K562 (cell line): ENCODE results near the gene GAMT. TPM values are rescaled to one million over a fixed set of nuclear protein-coding genes. Genes with fewer than 3 reads are reported as not detected.

ENCODE experiments used
- ATAC-seq: fragments of 200-7000 bp; cut with Tn5 transposase; 3 replicates; pipeline ENCODE4 v1.9.1; 2020; ENCODE audit warnings: moderate library complexity
- BruUV-seq: library from RNA; stranded (reverse); fragments of 400-500 nt; replicated peaks from 2 replicates; lab custom pipeline; 2021; lab: Mats Ljungman, UMichigan
- CTCF ChIA-PET: fragments of 300-600 bp; formaldehyde crosslinking; extraction: SDS; loops from one replicate; lab custom pipeline; 2021; ENCODE audit warnings: low intra/inter-chr PET ratio; lab: Yijun Ruan, JAX
- POLR2A ChIA-PET: fragments of 300-600, 350-650 bp; sonication (Branson Sonifier 250); formaldehyde crosslinking; extraction: SDS; loops from one replicate; lab custom pipeline; 2021; ENCODE audit warnings: antibody characterized with exemption, inconsistent platforms; lab: Yijun Ruan, JAX
- DNase-seq, 4 experiments: peaks; one replicate each; pipeline versions ENCODE4 v3.0.0 to v3.0.0-alpha.2; 2011 to 2018; ENCODE audit warnings: low spot score in 3 of 4, mixed read lengths in 3 of 4; ENCODE audit errors: extremely low read depth in 1 of 4
- FAIRE-seq: peaks from 2 replicates; lab custom pipeline; 2011; peaks lifted over from hg19 to GRCh38; lab: Jason Lieb, UNC
- H2AFZ ChIP-seq: 2 replicates; pipeline ENCODE4 v1.6.0; 2011; ENCODE audit warnings: low read depth, low read length, control low read depth, inconsistent platforms
- H3K27ac ChIP-seq: fragments of 200-600 bp; 3 replicates; pipeline ENCODE4 v1.8.0; 2011; ENCODE audit warnings: low read depth, mild to moderate bottlenecking, control low read depth, inconsistent platforms, low read length, moderate library complexity, mixed read lengths; ENCODE audit errors: extremely low read depth
- H3K27me3 ChIP-seq, 2 experiments: fragments of 300-600 bp in 1 of 2; 2 replicates in 1 of 2; 3 replicates in 1 of 2; pipeline versions ENCODE4 v1.6.0 to v1.8.0; 2011; ENCODE audit warnings: inconsistent platforms in 2 of 2, low read length in 2 of 2, mild to moderate bottlenecking in 1 of 2, mixed read lengths in 1 of 2, moderate library complexity in 1 of 2; ENCODE audit not compliant: control insufficient read depth in 2 of 2, insufficient read depth in 2 of 2
- H3K36me3 ChIP-seq: fragments of 300-600 bp; 3 replicates; pipeline ENCODE4 v1.8.0; 2011; ENCODE audit warnings: mild to moderate bottlenecking, low read length, inconsistent platforms; ENCODE audit not compliant: control insufficient read depth, insufficient read depth
- H3K4me1 ChIP-seq, 2 experiments: fragments of 200-600 bp in 1 of 2; replicated peaks in 1 of 2; 2 replicates in 1 of 2; 3 replicates in 1 of 2; pipeline versions ENCODE4 v1.5.1 to v1.8.0; 2011; ENCODE audit warnings: inconsistent platforms in 2 of 2, low read length in 2 of 2, mild to moderate bottlenecking in 1 of 2, mixed read lengths in 1 of 2, moderate library complexity in 1 of 2; ENCODE audit not compliant: control insufficient read depth in 2 of 2, insufficient read depth in 2 of 2
- H3K4me2 ChIP-seq: 2 replicates; pipeline ENCODE4 v1.6.1; 2011; ENCODE audit warnings: low read length, control low read depth, inconsistent platforms, mixed read lengths; ENCODE audit not compliant: insufficient read depth
- H3K4me3 ChIP-seq: fragments of 200-600 bp; sonication (generic), shearing (Covaris generic); 2 replicates; pipeline ENCODE4 v1.5.1; 2016; ENCODE audit warnings: control low read depth, inconsistent platforms
- H3K79me2 ChIP-seq: fragments of 200-600 bp; 3 replicates; pipeline ENCODE4 v1.8.0; 2011; ENCODE audit warnings: low read length, inconsistent platforms; ENCODE audit not compliant: control insufficient read depth, insufficient read depth
- H3K9ac ChIP-seq, 2 experiments: 2 replicates each; pipeline versions ENCODE4 v1.6.0 to v1.6.1; 2011; ENCODE audit warnings: low read depth in 2 of 2, low read length in 2 of 2, control low read depth in 1 of 2, inconsistent platforms in 1 of 2, mild to moderate bottlenecking in 1 of 2, mixed read lengths in 1 of 2; ENCODE audit not compliant: insufficient read depth in 1 of 2
- H3K9me1 ChIP-seq: one replicate; pipeline ENCODE4 v1.6.0; 2011; ENCODE audit warnings: inconsistent platforms, mild to moderate bottlenecking, low read length, moderate library complexity; ENCODE audit not compliant: control insufficient read depth, insufficient read depth
- H3K9me3 ChIP-seq: replicated peaks from 2 replicates; pipeline ENCODE4 v1.5.1; 2011; ENCODE audit warnings: low read depth, low read length, inconsistent platforms; ENCODE audit not compliant: control insufficient read depth, insufficient read depth
- H4K20me1 ChIP-seq: replicated peaks from 2 replicates; pipeline ENCODE4 v1.6.1; 2011; ENCODE audit warnings: low read length, inconsistent platforms, mixed read lengths; ENCODE audit not compliant: control insufficient read depth, insufficient read depth
- ETV5 ChIP-seq: sonication (generic); formaldehyde crosslinking; IDR thresholded peaks from 2 replicates; pipeline ENCODE4 v1.4.0; 2020; ENCODE audit warnings: low read depth, mild to moderate bottlenecking, missing genetic modification reagents
- HNRNPL ChIP-seq: fragments of 200-400 bp; formaldehyde crosslinking; IDR thresholded peaks from 2 replicates; pipeline ENCODE4 v1.6.1; 2017; ENCODE audit warnings: low read depth, mild to moderate bottlenecking, low read length
- KAT8 ChIP-seq: fragments of 450-650 bp; IDR thresholded peaks from 2 replicates; pipeline ENCODE4 v1.6.1; 2016; ENCODE audit warnings: low read depth, mild to moderate bottlenecking
- PCBP1 ChIP-seq: fragments of 200-400 bp; formaldehyde crosslinking; IDR thresholded peaks from 2 replicates; pipeline ENCODE4 v1.6.1; 2018; ENCODE audit warnings: mild to moderate bottlenecking, low read depth, low read length; ENCODE audit not compliant: poor library complexity, severe bottlenecking
- POLR2G ChIP-seq: fragments of 200-400 bp; formaldehyde crosslinking; IDR thresholded peaks from 2 replicates; pipeline ENCODE4 v1.6.1; 2017; ENCODE audit warnings: low read depth, mild to moderate bottlenecking, antibody characterized with exemption, low read length, moderate library complexity
- RBFOX2 ChIP-seq: fragments of 200-400 bp; formaldehyde crosslinking; IDR thresholded peaks from 2 replicates; pipeline ENCODE4 v1.6.1; 2017; ENCODE audit warnings: low read depth, mild to moderate bottlenecking, low read length, moderate library complexity
- SIN3B ChIP-seq: fragments of 450-650 bp; IDR thresholded peaks from 2 replicates; pipeline ENCODE4 v1.6.1; 2017; ENCODE audit warnings: low read depth, mild to moderate bottlenecking, moderate library complexity
- XRCC3 ChIP-seq: fragments of 450-650 bp; IDR thresholded peaks from 2 replicates; pipeline ENCODE4 v1.6.1; 2017; ENCODE audit warnings: mild to moderate bottlenecking, moderate library complexity
- ZSCAN29 ChIP-seq: fragments of 450-650 bp; IDR thresholded peaks from 2 replicates; pipeline ENCODE4 v1.6.1; 2017
- WGBS: fragments of 100-300 bp; shearing (Covaris generic); methylation state at CpG from one replicate; pipeline ENCODE4 v1.1.6; 2016; ENCODE audit warnings: low coverage, mixed read lengths; ENCODE audit not compliant: insufficient coverage; ENCODE audit errors: missing lambda C conversion rate; 5-methylcytosine and 5-hydroxymethylcytosine counted together
- in situ Hi-C: fragments of 300-500 bp; cut with MboI; formaldehyde crosslinking; loops from 4 replicates; pipeline ENCODE4 v1.15.0; 2018; ENCODE audit warnings: inconsistent platforms, mixed read lengths
- intact Hi-C: fragments of 100-400 bp; cut with micrococcal nuclease; formaldehyde crosslinking; loops from 2 replicates; pipeline ENCODE4 v1.14.2; 2022
- polyA plus RNA-seq, 8 experiments: library from polyadenylated mRNA; depleted of rRNA in 4 of 8; stranded (reverse) in 5 of 8; unstranded in 3 of 8; fragments of >200 nt; fragmentation: Nextera tagmentation in 2 of 8; fragmentation: Illumina TruSeq in 1 of 8; extraction: Ambion mirVana in 2 of 8; extraction: Trizol in 1 of 8; gene quantifications; 2 replicates each; pipeline versions ENCODE4 v1.2.1 to v1.2.3, GENCODE V29; 2011 to 2014; ENCODE audit warnings: inconsistent platforms in 1 of 8, missing spikeins in 1 of 8
- total RNA-seq, 7 experiments: library from RNA; depleted of rRNA in 6 of 7; stranded (reverse); fragments of >200 nt in 6 of 7; fragmentation: Illumina TruSeq in 2 of 7; extraction: Trizol in 2 of 7; gene quantifications; 2 replicates each; pipeline versions ENCODE4 v1.2.1 to v1.2.3, GENCODE V29; 2011 to 2021; ENCODE audit warnings: low replicate concordance in 1 of 7
- TF ChIP-seq, protein P1 (sequence below): sonication (generic); formaldehyde crosslinking; IDR thresholded peaks from 2 replicates; pipeline ENCODE4 v1.9.0; 2022; ENCODE audit warnings: mild to moderate bottlenecking, missing genetic modification reagents

GAMT gene
- total and polyA plus RNA-seq, 9 of the 15 experiments (the other 6 are each of a cell fraction or from before 2014, with no cell fraction given) = 1.3 to 35.3 (median 27.2) TPM

DNA sequence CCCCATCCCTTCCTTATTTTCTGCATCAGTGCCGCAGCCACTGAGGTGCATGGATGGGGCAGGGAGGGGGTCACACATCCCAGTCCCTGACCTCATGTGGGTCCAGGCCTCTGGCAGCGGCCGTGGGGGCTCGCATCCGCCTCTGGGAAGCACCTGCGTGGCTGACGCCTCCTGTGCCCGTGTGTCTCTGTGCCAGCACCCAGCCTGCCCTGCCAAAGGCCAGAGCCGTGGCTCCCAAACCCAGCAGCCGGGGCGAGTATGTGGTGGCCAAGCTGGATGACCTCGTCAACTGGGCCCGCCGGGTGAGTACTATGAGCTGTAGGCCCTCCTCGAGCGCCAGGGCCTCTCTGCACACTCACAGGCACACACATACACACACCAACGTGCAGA, 12.7 kb downstream of the GAMT start:
- ChIA-PET CTCF (no interaction called here), POLR2A (interaction anchor here (0.5 to 0.6 kb wide), 2 partner anchors 105 to 115 kb away, joined by 3 read pairs; no protein-coding TSS in a partner anchor)
- Histone ChIP-seq H3K9me3 (no peaks in the 10 kb centered on the region), H3K9me1 (no peaks in the 10 kb centered on the region), H4K20me1 (peaks cover 6% of the 10 kb centered on the region), H3K4me1 (peaks cover 0 to 59% of the 10 kb centered on the region in 2 experiments; a peak in 2 of 5 replicates), H3K9ac (no peak overlapping the region), H3K4me3 (no peak overlapping the region), H3K27me3 (no peaks in the 10 kb centered on the region), H2AFZ (no peak overlapping the region), H3K4me2 (no peak overlapping the region; the same call in 1 of the 2 replicates), H3K36me3 (peaks cover 75% of the 10 kb centered on the region; the same call in 2 of the 3 replicates), H3K27ac (no peak overlapping the region), H3K79me2 (peaks cover 45% of the 10 kb centered on the region)
- BruUV-seq = no TSS peak
- in situ Hi-C loops = no loop called here
- no peak for ATAC-seq
- TF ChIP-seq, protein P1, sequence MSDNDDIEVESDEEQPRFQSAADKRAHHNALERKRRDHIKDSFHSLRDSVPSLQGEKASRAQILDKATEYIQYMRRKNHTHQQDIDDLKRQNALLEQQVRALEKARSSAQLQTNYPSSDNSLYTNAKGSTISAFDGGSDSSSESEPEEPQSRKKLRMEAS (CRISPR knock-in tag) = no peak
- TF ChIP-seq SIN3B = no peak
- TF ChIP-seq HNRNPL = 0 out of 2 replicates have a peak, but pooled peaks have one; percentile 29
- no peak for TF ChIP-seq KAT8
- TF ChIP-seq POLR2G = peak; percentile 64
- TF ChIP-seq ZSCAN29 = no peak
- no peak for TF ChIP-seq XRCC3
- no peak for TF ChIP-seq ETV5 (CRISPR knock-in tag)
- TF ChIP-seq PCBP1 = peak; percentile 10
- 0 out of 2 replicates have a peak, but pooled peaks have one; percentile 28 for TF ChIP-seq RBFOX2
- WGBS = 100% methylated on average over 12 of the region's 17 CpGs
- no peak for FAIRE-seq
- intact Hi-C loops = no loop called here
- no peak for DNase-seq
